Measurements from ENCODE around the gene MEX3C.

The MEX3C gene

GRCh38 chr18:51125976-51126375, 71.5 kb downstream of the MEX3C start:
- H3K4me1 ChIP-seq (ENCODE audit: insufficient read depth, low read length, poor library complexity, severe bottlenecking), result no peaks in the 10 kb centered on the region
- no peaks in the 10 kb centered on the region for H3K36me3 ChIP-seq (ENCODE audit: insufficient read depth, low read length)
- no peak overlapping the region for H3K4me2 ChIP-seq (ENCODE audit: low read depth, low read length, poor library complexity, severe bottlenecking)
- H3K9me2 ChIP-seq (replicated peaks; ENCODE audit: low read depth, low read length), result no peaks in the 10 kb centered on the region
- H3K4me3 ChIP-seq (ENCODE audit: low read length, poor library complexity, severe bottlenecking), result no peak overlapping the region
- no peaks in the 10 kb centered on the region for H4K20me1 ChIP-seq (ENCODE audit: insufficient read depth, low read length, poor library complexity, severe bottlenecking)
- TF ChIP-seq EZH2phosphoT487 (IDR thresholded peaks at IDR 0.05; ENCODE audit: borderline replicate concordance), result no peak
- TF ChIP-seq CTCF (conservative IDR thresholded peaks at IDR 0.05; ENCODE audit: low read length), result no peak
- H3K27me3 ChIP-seq (ENCODE audit: insufficient read depth, low read length, poor library complexity, severe bottlenecking), result no peaks in the 10 kb centered on the region
- no peaks in the 10 kb centered on the region for H3F3A ChIP-seq (ENCODE audit: low read depth)
- no peak overlapping the region for H3K9ac ChIP-seq (ENCODE audit: low read depth, low read length, poor library complexity, severe bottlenecking)
- no peak overlapping the region for H2AFZ ChIP-seq (ENCODE audit: low read length)
- H3K79me2 ChIP-seq (ENCODE audit: insufficient read depth, low read length), result no peaks in the 10 kb centered on the region
- H3K9me3 ChIP-seq (ENCODE audit: insufficient read depth, low read depth, low read length), result no peaks in the 10 kb centered on the region
